ENCODE measurements around the gene RASSF8.

The RASSF8 gene

GRCh38 chr12:25990495-25990894 is 32.0 kb downstream of the RASSF8 start:
- DNase-seq (ENCODE audit: low read depth in 1 of 2, low spot score in 1 of 2) = no peak

GRCh38 chr12:25992026-25992782 is 33.7 kb downstream of the RASSF8 start:
- no peak for DNase-seq (ENCODE audit: low read depth in 1 of 2, low spot score in 1 of 2)

GRCh38 chr12:25993901-25994651 is 35.6 kb downstream of the RASSF8 start:
- no peak for DNase-seq (ENCODE audit: low read depth in 1 of 2, low spot score in 1 of 2)

GRCh38 chr12:25994901-25995625 is 36.6 kb downstream of the RASSF8 start:
- no peak for DNase-seq (ENCODE audit: low read depth in 1 of 2, low spot score in 1 of 2)

- DNase-seq (ENCODE audit: low read depth in 1 of 2, low spot score in 1 of 2) = no peak
Measured at GRCh38 chr12:25995906-25996305, 37.4 kb downstream of the RASSF8 start.

- DNase-seq (ENCODE audit: low read depth in 1 of 2, low spot score in 1 of 2) = no peak
Measured at GRCh38 chr12:25996677-25997076, 38.2 kb downstream of the RASSF8 start.

- no peak for DNase-seq (ENCODE audit: low read depth in 1 of 2, low spot score in 1 of 2)
Measured at GRCh38 chr12:25997201-25997963, 38.9 kb downstream of the RASSF8 start.

GRCh38 chr12:26000898-26001297 is 42.4 kb downstream of the RASSF8 start:
- no peak for DNase-seq (ENCODE audit: low read depth in 1 of 2, low spot score in 1 of 2)

GRCh38 chr12:26001530-26001929 is 43.0 kb downstream of the RASSF8 start:
- no peak for DNase-seq (ENCODE audit: low read depth in 1 of 2, low spot score in 1 of 2)

GRCh38 chr12:26003065-26003464 is 44.6 kb downstream of the RASSF8 start:
- DNase-seq (ENCODE audit: low read depth in 1 of 2, low spot score in 1 of 2) = no peak

- no peak for DNase-seq (ENCODE audit: low read depth in 1 of 2, low spot score in 1 of 2)
Measured at GRCh38 chr12:26007566-26007965, 49.1 kb downstream of the RASSF8 start.

- no peak for DNase-seq (ENCODE audit: low read depth in 1 of 2, low spot score in 1 of 2)
Measured at GRCh38 chr12:26009593-26009992, 51.1 kb downstream of the RASSF8 start.

- no peak for DNase-seq (ENCODE audit: low read depth in 1 of 2, low spot score in 1 of 2)
Measured at GRCh38 chr12:26010293-26010821, 51.9 kb downstream of the RASSF8 start.

GRCh38 chr12:26011099-26011498 is 52.6 kb downstream of the RASSF8 start:
- DNase-seq (ENCODE audit: low read depth in 1 of 2, low spot score in 1 of 2) = no peak

- no peak for DNase-seq (ENCODE audit: low read depth in 1 of 2, low spot score in 1 of 2)
Measured at GRCh38 chr12:26014085-26014484, 55.6 kb downstream of the RASSF8 start.

GRCh38 chr12:26016516-26016915 is 58.0 kb downstream of the RASSF8 start:
- no peak for DNase-seq (ENCODE audit: low read depth in 1 of 2, low spot score in 1 of 2)

GRCh38 chr12:26017484-26018211 is 59.2 kb downstream of the RASSF8 start:
- no peak for DNase-seq (ENCODE audit: low read depth in 1 of 2, low spot score in 1 of 2)

- DNase-seq (ENCODE audit: low read depth in 1 of 2, low spot score in 1 of 2) = no peak
Measured at GRCh38 chr12:26018926-26019325, 60.4 kb downstream of the RASSF8 start.

- no peak for DNase-seq (ENCODE audit: low read depth in 1 of 2, low spot score in 1 of 2)
Measured at GRCh38 chr12:26021534-26021933, 63.1 kb downstream of the RASSF8 start.

- no peak for DNase-seq (ENCODE audit: low read depth in 1 of 2, low spot score in 1 of 2)
Measured at GRCh38 chr12:26022043-26022442, 63.6 kb downstream of the RASSF8 start.
